ENCODE measurements around the gene RPP25L.

The RPP25L gene

DNA sequence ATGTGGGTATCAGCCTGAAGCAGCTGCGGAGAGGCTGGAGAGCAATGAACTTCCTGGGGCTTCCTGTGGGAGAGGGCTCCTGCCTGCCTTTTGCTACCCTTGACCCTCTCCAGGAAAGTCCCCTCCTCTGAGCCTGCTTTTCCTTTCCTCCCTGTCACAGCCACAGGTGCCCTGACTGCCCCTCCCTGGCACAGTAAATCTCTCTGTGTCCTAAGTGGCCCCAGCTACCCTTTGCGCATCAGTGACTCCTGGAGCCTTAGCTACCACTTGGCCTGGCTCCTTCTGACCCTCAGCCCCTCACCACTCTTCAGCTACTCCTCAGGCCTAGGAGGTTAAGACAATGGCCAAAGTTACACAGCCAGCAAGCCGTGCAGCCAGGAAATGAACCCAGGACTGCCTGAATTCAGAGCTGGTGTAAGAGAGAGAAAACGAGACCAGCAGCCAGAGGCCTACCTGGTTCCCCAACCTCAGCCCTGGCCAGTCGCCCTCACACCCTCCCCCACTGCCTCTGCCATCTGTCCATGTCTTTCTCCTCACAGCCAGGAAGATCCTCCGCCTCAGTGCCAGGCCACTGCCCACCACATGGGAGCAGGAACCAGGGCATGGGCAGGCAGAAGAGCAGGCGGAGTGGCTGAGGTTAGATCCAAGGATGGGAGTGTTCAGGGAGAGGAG lies 41.0 kb downstream of the RPP25L start:
- TF ChIP-seq, protein P1, sequence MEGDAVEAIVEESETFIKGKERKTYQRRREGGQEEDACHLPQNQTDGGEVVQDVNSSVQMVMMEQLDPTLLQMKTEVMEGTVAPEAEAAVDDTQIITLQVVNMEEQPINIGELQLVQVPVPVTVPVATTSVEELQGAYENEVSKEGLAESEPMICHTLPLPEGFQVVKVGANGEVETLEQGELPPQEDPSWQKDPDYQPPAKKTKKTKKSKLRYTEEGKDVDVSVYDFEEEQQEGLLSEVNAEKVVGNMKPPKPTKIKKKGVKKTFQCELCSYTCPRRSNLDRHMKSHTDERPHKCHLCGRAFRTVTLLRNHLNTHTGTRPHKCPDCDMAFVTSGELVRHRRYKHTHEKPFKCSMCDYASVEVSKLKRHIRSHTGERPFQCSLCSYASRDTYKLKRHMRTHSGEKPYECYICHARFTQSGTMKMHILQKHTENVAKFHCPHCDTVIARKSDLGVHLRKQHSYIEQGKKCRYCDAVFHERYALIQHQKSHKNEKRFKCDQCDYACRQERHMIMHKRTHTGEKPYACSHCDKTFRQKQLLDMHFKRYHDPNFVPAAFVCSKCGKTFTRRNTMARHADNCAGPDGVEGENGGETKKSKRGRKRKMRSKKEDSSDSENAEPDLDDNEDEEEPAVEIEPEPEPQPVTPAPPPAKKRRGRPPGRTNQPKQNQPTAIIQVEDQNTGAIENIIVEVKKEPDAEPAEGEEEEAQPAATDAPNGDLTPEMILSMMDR (conservative IDR thresholded peaks at IDR 0.05; ENCODE audit: control insufficient read depth, insufficient read depth, low read depth, low read length) = no peak
- H3K4me3 ChIP-seq (ENCODE audit: control insufficient read depth, low read depth, low read length) = no peak overlapping the region
- DNase-seq (ENCODE audit: low read depth) = no peak

DNA sequence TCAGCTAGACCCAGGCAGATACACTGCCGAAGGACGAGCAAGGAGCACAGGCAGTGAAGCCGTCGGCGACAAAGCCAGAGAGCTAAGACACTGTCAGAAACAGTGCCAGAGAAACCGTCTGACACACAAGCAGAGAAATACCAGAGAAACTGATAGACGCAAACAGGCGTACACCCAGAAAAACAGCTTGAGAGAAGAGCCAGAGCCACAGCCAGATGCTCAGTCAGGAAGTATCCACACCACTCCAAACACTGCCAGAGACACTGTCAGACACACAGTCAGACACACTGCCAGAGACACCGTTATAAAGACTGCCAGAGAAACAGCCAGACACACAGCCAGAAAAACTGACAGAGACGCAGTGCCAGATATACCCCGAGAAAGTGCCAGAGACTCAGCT lies 41.5 kb downstream of the RPP25L start:
- H3K4me3 ChIP-seq (ENCODE audit: control insufficient read depth, low read depth, low read length) = no peak overlapping the region
- TF ChIP-seq, protein P1 (conservative IDR thresholded peaks at IDR 0.05; ENCODE audit: control insufficient read depth, insufficient read depth, low read depth, low read length) = no peak
- DNase-seq (ENCODE audit: low read depth) = no peak

DNA sequence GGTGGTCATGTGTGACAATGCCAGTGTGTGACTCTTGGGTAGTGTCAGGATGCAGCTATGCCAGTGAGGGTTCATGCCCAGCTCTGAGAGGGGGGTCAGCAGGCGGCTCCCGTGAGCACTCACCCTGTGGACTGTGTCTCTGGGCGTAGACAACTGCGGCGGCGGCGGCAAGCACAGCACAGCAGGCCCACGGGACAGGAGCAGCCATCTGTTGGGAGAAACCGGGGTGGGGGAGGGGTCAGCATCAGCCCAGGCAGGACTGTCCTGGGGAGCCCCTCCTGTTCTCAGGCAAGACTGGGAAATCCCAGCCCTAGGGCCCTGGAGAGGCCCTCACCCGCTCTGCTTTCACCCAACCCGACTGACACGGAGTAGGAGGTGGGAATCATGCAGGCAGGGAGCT lies 43.1 kb downstream of the RPP25L start:
- no peak for DNase-seq (ENCODE audit: low read depth)
- H3K4me3 ChIP-seq (ENCODE audit: control insufficient read depth, low read depth, low read length) = no peak overlapping the region
- TF ChIP-seq, protein P1 (conservative IDR thresholded peaks at IDR 0.05; ENCODE audit: control insufficient read depth, insufficient read depth, low read depth, low read length) = no peak

DNA sequence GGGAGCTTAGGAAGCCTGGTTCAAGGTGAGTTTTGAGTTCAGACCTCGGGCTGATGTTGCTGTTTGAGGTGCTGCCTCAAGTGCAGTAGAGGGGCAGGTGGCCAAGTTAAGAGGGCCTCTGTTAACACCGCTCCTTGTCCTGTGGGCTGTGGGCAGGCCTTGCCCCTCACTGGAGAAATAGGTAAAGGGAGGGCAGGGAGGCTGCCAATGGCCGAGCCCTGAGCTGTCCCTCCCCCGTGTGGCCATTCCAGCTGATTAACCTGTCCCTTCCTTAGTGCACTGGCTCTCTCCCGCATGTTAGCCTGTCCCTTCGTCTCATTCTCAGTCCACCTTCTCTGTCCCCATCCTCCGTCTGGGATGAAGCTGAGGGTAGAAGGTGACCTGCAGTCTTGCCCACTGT lies 43.8 kb downstream of the RPP25L start:
- TF ChIP-seq, protein P1 (conservative IDR thresholded peaks at IDR 0.05; ENCODE audit: control insufficient read depth, insufficient read depth, low read depth, low read length) = no peak
- DNase-seq (ENCODE audit: low read depth) = no peak
- no peak overlapping the region for H3K4me3 ChIP-seq (ENCODE audit: control insufficient read depth, low read depth, low read length)

DNA sequence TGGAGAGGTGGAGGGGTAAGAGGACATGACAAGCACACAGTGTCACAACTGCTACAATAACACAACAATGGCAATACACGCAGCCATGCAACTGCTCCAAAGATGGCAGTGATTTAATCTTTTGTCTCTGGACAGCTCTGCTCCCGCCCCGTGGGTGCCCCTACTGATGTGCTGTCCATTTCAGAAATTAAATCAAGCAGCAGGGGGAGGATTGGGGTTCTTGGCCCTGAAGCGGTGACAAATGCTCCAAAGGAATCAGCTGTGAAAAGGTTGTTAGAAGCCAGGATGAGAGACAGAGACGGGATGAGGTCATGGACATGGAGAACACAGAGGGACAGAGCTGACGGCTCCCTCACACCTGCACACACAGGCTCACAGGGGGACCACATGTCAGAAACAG lies 44.9 kb downstream of the RPP25L start:
- TF ChIP-seq, protein P1 (conservative IDR thresholded peaks at IDR 0.05; ENCODE audit: control insufficient read depth, insufficient read depth, low read depth, low read length) = no peak
- no peak for DNase-seq (ENCODE audit: low read depth)
- H3K4me3 ChIP-seq (ENCODE audit: control insufficient read depth, low read depth, low read length) = no peak overlapping the region

DNA sequence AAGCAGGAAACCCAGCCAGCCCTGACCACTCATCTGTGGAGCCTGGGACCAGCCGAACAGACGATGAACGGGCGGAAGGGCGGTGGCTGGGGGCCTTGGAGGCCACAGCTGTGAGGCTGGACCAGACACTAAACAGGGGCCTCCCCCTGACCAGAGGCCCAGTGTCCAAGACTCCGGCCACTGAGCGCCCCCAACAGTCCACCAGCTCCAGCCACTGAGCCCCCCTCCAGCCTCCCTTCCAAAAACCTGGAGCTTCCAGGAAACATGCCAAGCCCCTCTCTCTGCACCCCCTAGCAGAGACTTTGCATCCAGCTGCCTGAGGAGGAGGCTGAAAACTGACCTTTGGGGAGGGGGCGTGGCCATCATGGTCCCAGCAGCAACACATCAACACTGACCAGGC lies 45.6 kb downstream of the RPP25L start:
- TF ChIP-seq, protein P1 (conservative IDR thresholded peaks at IDR 0.05; ENCODE audit: control insufficient read depth, insufficient read depth, low read depth, low read length) = no peak
- no peak for DNase-seq (ENCODE audit: low read depth)
- no peak overlapping the region for H3K4me3 ChIP-seq (ENCODE audit: control insufficient read depth, low read depth, low read length)

DNA sequence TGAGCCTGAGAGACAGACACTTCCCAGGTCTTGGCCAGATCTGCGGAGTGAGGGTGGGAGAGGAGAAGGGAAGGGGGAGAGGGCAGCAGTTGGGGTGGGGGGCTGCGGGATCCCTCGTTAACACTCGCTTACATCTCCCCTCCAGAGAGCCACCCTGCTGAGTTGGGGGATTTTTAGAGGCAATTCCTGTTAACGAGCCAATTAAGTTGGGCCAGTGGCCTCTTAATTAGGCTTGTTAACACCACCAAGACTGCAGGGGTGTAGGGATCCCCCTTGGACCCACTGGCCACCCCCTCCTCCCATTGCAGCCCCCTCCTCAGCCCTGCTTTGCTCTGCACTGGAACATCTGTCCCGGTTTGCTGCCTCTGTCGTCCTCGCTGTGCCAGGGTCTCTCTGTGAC lies 46.0 kb downstream of the RPP25L start:
- TF ChIP-seq, protein P1 (conservative IDR thresholded peaks at IDR 0.05; ENCODE audit: control insufficient read depth, insufficient read depth, low read depth, low read length) = no peak
- no peak overlapping the region for H3K4me3 ChIP-seq (ENCODE audit: control insufficient read depth, low read depth, low read length)
- no peak for DNase-seq (ENCODE audit: low read depth)

Measured in fibroblast of mammary gland (primary cell).